Left cardiac atrium (tissue), 4 donors: Measurements from ENCODE around the gene COX17. TPM values are rescaled to one million over a fixed set of nuclear protein-coding genes. Genes with fewer than 3 reads are reported as not detected.
A peak's percentile ranks its signal among the peaks of the same experiment; 100 is the strongest.
"Not testable (repeated sequence)": the region's sequence is repeated elsewhere in the genome, so short reads cannot be mapped to it uniquely, and the experiment has no call there.

Source experiments
- ATAC-seq, 2 donors: fragments of 200-7000 bp; cut with Tn5 transposase; one replicate each; pipeline ENCODE4 v1.9.1; 2020; ENCODE audit warnings: mild to moderate bottlenecking in 2 of 2, moderate library complexity in 2 of 2
- DNase-seq: peaks from one replicate; pipeline ENCODE4 v3.0.0-alpha.2; 2020
- intact Hi-C, 2 donors: fragments of 100-400 bp; cut with DNase I; formaldehyde crosslinking; loops; one replicate each; pipeline versions ENCODE4 v1.14.1 to v1.15.1; 2022 to 2023
- total RNA-seq, 2 donors: library from RNA; stranded (reverse); fragmentation: NEBNext Ultra II Directional; extraction: Animal tissue kit (Norgen Biotek cat#: 25700); gene quantifications; one replicate each; pipeline ENCODE4 v1.2.1, GENCODE V29; 2021
- donor health status: DM: no; HTN: yes; CAD: no.
- donor health status: DM: no; HTN: yes; CAD: no; lungs with severe emphysema.
- donor health status: DM: yes; HTN: yes; CAD: no.
- donor health status: Dilated cardiomyopathy.

The COX17 gene
- total RNA-seq, 2 donors from 2014 or later, result 101 to 120 TPM

- ATAC-seq, DNase-seq: not testable (repeated sequence)
- intact Hi-C loops, result loop anchor here in 1 of 2 donors (5.0 kb wide), 2 partner anchors 96 to 181 kb away; partner anchors contain the start of gene TIMMDC1
Measured at GRCh38 chr3:119678209-119678608, 1.0 kb upstream of the COX17 start.

- DNase-seq (no peak), ATAC-seq (no peak)
- intact Hi-C loops, result loop anchor here in 1 of 2 donors (5.0 kb wide), 2 partner anchors 95 to 180 kb away; partner anchors contain the start of gene TIMMDC1
Measured at GRCh38 chr3:119677641-119677934, 382 bp upstream of the COX17 start.

- no peak for DNase-seq
- ATAC-seq, result no peak
- intact Hi-C loops, result loop anchor here in 1 of 2 donors (5.0 kb wide), 2 partner anchors 94 to 179 kb away; partner anchors contain the start of gene TIMMDC1
Measured at GRCh38 chr3:119676020-119676419, 1.2 kb downstream of the COX17 start.

- DNase-seq (no peak), ATAC-seq (no peak)
- intact Hi-C loops, result loop anchor here in 1 of 2 donors (5.0 kb wide), 2 partner anchors 93 to 178 kb away; partner anchors contain the start of gene TIMMDC1
Measured at GRCh38 chr3:119675188-119675874, 1.9 kb downstream of the COX17 start.

GRCh38 chr3:119673875-119674274 lies 3.3 kb downstream of the COX17 start:
- intact Hi-C loops, result loop anchor here in 1 of 2 donors (5.0 kb wide), 1 partner anchor 37 kb away; no protein-coding TSS in a partner anchor
- ATAC-seq (no peak), DNase-seq (no peak)

- DNase-seq, result no peak
- intact Hi-C loops, result loop anchor here in 1 of 2 donors (5.0 kb wide), 1 partner anchor 35 kb away; no protein-coding TSS in a partner anchor
- ATAC-seq, result no peak
Measured at GRCh38 chr3:119672776-119673175, 4.4 kb downstream of the COX17 start.

GRCh38 chr3:119669906-119670570 lies 7.2 kb downstream of the COX17 start:
- DNase-seq, result no peak
- peak in 1 of 2 donors; percentile 41 for ATAC-seq
- intact Hi-C loops, result loop anchor here in 1 of 2 donors (5.0 kb wide), 1 partner anchor 33 kb away; no protein-coding TSS in a partner anchor

GRCh38 chr3:119665954-119666559 lies 11.1 kb downstream of the COX17 start:
- ATAC-seq, result peak in 1 of 2 donors; percentile 6
- no peak for DNase-seq
- intact Hi-C loops, result no loop called here

- ATAC-seq (peak in 1 of 2 donors; percentile 70), DNase-seq (no peak)
- intact Hi-C loops, result no loop called here
Measured at GRCh38 chr3:119664850-119665379, 12.3 kb downstream of the COX17 start.

- DNase-seq, result no peak
- no peak for ATAC-seq
- intact Hi-C loops, result no loop called here
Measured at GRCh38 chr3:119664370-119664769, 12.8 kb downstream of the COX17 start.

- intact Hi-C loops, result no loop called here
- no peak for ATAC-seq
- no peak for DNase-seq
Measured at GRCh38 chr3:119663885-119664284, 13.3 kb downstream of the COX17 start.

- intact Hi-C loops, result no loop called here
- ATAC-seq (peak in 1 of 2 donors; percentile 9), DNase-seq (no peak)
Measured at GRCh38 chr3:119662604-119663373, 14.4 kb downstream of the COX17 start.

GRCh38 chr3:119660474-119661440 lies 16.4 kb downstream of the COX17 start, which contains the start of gene POPDC2:
Gene POPDC2 (minus strand): TSS chr3:119660589. CDS start chr3:119660423, 166 bp downstream.
- intact Hi-C loops, result no loop called here
- ATAC-seq (peak; percentile 77 to 82), DNase-seq (peak; percentile 36)

- ATAC-seq, result peak; percentile 2 to 14
- no peak for DNase-seq
- intact Hi-C loops, result no loop called here
Measured at GRCh38 chr3:119659606-119660291, 17.5 kb downstream of the COX17 start.

GRCh38 chr3:119658994-119659393 lies 18.2 kb downstream of the COX17 start:
- intact Hi-C loops, result no loop called here
- ATAC-seq (peak; percentile 10 to 12), DNase-seq (no peak)

GRCh38 chr3:119657887-119658702 lies 19.1 kb downstream of the COX17 start:
- DNase-seq (no peak), ATAC-seq (no peak)
- intact Hi-C loops, result no loop called here
